NCI-H345 treated with DMSO at 0.1 percent for 48 hours (cell line): ENCODE measurements around the gene TNNC2.
"Not testable (repeated sequence)": the region's sequence is repeated elsewhere in the genome, so short reads cannot be mapped to it uniquely, and the experiment has no call there.

ENCODE experiments used
- DNase-seq: peaks from one replicate; lab custom pipeline; 2025; ENCODE audit not compliant: unreplicated experiment; lab: John Stamatoyannopoulos, UW

Gene TNNC2

GRCh38 chr20:45827030-45827652 lies at the start of gene TNNC2:
TSS of gene TNNC2 (minus strand) at chr20:45827312. CDS start at chr20:45827248, 64 bp downstream.
- no peak for DNase-seq

DNA sequence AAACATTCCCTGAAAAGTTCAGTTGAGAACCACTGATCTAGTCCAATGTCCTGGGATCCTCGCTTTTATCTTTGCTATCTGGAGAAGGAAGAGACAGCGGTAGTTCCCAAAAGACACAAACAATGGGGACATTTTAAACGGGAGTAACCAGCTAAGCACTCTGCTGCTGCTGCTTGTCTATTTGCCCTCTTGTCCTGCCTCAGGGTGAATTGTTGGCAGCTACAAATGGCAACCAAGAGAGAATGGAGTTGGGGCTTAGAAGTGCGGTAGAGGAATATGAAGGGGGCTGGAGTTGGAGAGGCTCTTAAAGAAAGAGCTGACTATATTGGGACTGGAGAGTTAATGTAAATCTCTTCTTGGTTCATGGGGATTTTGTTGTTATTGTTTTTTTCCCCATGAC lies 47.5 kb upstream of the TNNC2 start:
- DNase-seq: no peak

- not testable (repeated sequence) for DNase-seq
Measured at GRCh38 chr20:45874104-45874481, 47.0 kb upstream of the TNNC2 start.

- no peak for DNase-seq
Measured at GRCh38 chr20:45873409-45874103, 46.4 kb upstream of the TNNC2 start.

GRCh38 chr20:45872626-45873025 lies 45.5 kb upstream of the TNNC2 start:
- DNase-seq: no peak

GRCh38 chr20:45867819-45868176 lies 40.7 kb upstream of the TNNC2 start:
- no peak for DNase-seq

DNA sequence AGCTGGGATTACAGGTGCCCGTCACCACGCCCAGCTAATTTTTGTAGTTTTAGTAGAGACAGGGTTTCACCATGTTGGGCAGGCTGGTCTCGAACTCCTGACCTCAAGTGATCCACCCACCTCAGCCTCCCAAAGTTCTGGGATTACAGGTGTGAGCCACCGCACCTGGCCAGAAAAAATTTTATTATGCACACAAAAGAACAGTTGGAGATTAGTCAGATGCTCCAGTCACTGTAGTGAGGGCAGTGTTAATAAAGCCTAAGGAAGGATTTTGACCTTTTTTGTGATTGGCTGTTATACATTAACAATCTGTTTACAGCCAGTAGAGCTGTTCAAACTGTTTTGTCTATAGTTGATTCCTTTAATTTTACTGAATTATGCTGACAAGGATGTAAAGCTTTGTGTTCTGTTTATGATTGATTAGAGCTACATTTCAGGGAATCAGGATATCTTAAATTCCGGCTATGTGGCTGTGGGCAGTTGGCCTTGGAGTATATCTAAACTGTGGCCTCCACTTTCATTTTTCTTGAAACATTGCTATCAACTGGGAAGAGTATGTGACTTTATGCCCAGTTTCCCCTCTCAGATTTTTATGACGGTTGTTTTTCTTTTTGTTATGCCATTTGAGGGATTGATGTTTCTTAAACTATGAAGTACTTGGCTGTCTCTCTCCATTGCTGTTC lies 40.2 kb upstream of the TNNC2 start:
- no peak for DNase-seq

DNA sequence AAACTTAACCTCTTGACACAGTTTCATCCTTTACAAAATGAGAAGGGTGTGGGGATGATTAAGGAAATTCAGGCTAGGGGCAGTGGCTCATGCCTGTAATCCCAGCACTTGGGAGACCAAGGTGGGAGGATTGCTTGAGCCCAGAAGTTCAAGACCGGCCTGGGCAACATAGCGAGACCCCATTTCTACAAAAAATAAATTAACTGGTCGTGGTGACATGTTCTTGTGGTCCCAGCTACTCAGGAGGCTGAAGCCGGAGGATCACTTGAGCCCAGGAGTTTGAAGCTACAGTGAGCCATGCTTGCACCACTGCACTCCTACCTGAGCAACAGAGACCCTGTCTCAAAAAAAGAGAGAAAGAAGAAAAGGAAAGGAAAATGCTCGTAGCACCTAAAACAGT lies 39.3 kb upstream of the TNNC2 start:
- no peak for DNase-seq

GRCh38 chr20:45863543-45864470 lies 36.7 kb upstream of the TNNC2 start:
- no peak for DNase-seq

DNA sequence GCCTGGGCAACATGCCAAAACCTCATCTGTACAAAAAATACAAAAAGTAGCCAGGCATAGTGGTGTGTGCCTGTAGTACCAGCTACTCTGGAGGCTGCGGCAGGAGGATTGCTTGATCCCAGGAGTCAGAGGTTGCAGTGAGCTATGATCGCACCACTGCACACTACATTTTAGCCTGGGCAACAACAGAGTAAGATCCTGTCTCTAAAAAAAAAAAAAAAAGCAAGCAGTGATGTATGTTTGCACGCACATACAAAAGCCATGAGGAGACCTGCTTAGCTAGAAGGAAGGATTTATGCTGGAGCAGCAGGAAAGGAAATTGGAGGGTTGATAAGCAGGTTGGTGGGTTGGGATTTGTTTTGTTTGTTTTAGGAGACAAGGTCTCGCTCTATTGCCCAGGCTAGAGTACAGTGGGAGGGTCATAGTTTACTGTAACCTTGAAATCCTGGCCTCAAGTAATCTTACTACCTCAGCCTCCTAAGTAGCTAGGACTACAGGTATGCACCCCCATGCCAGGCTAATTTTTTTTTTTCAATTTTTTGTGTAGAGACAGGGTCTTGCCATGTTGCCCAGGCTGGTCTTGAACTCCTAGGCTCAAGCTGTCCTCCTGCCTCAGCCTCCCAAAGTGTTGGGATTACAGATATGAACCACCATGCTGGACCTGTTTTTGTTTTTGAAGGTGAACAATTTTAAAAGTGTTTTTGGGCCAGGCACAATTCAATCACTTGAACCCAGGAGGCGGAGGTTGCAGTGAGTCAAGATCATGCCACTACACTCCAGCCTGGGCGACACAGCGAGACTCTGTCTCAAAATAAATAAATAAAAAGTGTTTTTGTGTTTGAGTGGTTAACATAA lies 34.3 kb upstream of the TNNC2 start:
- peak; percentile 47 for DNase-seq

DNA sequence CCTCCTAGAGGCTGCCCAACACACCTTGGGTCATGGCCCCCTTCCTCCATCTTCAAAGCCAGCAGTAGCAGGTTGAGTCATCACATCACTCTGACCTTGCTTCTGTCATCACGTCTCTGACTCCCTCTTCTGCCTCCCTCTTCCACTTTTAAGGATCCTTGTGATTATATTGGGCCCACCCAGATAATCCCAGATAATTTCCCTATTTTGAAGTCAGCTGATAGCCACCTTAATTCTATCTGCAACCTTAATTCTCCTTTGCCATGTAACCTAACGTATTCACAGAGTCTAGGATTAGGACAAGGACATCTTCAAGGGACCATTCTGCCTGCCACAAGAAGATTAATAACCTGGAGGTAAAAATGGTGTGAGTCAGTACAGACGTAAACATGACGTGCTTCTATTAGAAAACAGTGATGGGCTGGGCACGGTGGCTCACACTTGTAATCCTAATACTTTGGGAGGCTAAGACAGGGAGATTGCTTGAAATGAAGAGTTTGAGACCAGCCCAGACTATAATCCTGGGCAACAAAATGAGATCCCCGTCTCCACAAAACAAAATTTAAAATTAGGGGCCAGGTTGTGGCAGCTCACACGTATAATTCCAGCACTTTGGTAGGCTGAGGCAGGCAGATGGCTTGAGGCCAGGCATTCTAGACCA lies 33.6 kb upstream of the TNNC2 start:
- DNase-seq: no peak

DNA sequence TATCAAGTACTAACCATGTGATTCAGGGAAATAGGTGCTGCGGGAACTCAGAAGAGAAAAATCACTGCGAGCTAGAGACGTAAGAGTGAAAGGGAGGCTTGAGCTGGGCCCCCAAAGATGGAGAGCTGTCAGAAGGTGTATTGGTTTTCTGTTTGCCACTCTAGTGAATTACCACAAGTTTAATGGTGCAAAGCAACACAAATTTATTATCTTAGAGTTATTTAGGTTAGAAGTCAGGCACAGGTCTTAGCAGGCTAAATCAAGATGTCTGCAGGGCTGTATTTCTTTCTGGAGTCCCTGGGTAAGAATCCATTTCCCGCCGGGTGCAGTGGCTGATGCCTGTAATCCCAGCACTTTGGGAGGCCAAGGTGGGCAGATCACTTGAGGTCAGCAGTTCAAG lies 32.8 kb upstream of the TNNC2 start:
- DNase-seq: no peak

- DNase-seq: no peak
Measured at GRCh38 chr20:45857882-45858216, 30.7 kb upstream of the TNNC2 start.

- DNase-seq: peak; percentile 99
Measured at GRCh38 chr20:45857114-45857881, 30.2 kb upstream of the TNNC2 start, which contains the start of the genes ACOT8 and ZSWIM3. TSS of gene ACOT8 (minus strand) at chr20:45857392. CDS start at chr20:45857315, 77 bp downstream. TSS of gene ZSWIM3 (plus strand) at chr20:45857614. CDS start at chr20:45857826, 212 bp downstream.

DNA sequence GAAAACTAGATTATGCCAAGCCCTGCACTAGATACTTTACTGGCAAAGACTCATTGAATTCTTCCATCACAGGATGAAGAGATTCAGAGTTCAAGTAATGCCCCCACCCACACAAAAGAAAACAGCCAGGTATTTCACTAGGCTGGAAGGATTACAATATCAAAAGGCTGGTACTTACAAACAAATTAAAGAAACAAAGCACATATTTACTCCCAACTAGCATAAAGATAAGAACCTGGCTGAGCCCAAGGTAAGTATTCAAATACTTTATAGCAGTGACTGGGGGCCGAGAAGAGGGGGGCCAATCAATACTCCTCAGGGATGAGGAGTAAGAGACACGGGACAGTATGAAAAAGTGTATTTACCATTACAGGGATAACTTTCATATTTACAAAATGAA lies 26.4 kb upstream of the TNNC2 start:
- DNase-seq: no peak

DNA sequence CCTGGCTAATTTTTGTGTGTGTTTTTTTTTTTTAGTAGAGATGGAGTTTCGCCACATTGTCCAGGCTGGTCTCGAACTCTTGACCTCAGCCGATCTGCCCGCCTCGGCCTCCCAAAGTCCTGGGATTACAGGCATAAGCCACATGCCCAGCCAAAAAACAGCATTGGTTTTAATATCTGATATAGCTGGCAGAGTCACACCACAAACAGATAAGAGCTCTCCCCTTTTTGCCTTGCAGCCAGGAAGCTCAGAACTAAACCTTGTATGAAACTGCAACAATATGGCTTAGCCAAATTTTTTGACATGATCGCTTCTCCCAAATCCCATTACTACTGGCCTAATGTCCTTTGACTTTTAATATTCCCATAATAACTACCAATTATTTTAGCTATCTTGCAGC lies 25.2 kb upstream of the TNNC2 start:
- no peak for DNase-seq

DNA sequence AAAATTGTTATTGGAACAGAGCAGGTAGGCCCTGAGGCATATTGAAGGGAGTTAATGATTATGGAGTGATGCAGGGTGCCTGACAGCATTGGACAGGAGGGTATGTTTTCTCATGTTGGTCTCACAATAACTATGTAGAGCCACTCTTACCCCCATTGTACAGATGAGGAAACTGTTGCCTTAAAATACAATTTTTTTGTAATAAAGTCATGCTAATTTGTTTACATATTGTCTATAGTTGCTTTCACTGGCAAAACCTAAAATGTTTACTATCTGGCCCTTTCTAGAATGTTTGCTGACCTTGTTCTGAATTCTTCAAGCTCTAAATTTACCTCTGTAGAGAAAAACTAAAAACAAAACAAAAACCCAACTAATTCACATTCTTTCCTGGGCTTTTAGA lies 24.4 kb upstream of the TNNC2 start:
- no peak for DNase-seq

DNA sequence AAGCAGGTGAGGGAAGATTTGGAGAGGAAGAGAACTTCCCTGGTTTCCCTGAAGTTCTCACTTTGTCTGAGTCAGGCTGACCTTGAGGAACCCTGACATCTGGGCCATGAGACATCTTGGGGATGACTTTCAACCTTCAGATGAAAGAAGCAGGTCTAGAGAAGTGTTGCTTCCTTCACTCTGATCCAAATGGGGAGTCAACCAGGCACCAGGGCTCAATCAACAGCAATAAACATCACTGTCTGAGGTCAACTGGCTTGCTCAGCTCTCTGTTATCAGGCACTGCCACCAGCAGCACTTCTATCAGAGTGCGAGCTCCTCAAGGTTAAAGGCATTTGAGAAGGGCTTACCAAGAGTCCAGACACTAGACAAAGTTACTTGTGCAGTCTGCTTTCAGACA lies 23.8 kb upstream of the TNNC2 start:
- no peak for DNase-seq

DNA sequence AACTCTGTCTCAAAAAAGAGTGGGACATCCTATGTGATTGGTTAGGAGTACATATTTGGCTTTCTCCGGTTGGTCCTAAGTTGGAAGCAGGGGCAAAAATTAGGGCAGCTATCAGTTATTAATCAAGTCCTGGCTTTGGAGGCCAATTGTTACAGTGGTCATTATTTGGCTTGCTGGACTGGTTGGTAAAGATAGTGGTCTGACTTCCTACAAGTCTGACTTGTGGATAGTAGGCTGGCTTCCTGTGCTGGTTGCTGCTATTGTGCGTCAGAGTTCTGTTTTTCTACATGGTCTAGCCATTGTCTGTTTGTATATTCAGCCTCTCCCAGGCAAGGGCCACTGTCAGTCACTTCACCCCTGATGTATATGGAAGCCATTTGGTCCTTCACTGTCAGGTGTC lies 23.1 kb upstream of the TNNC2 start:
- no peak for DNase-seq
